ENCODE data around the gene NUDT7. TPM values are rescaled to one million over a fixed set of nuclear protein-coding genes. Genes with fewer than 3 reads are reported as not detected.

NUDT7 gene
- total RNA-seq, 4 donors from 2014 or later, result 6.8 to 16.2 (median 11.0) TPM

DNA sequence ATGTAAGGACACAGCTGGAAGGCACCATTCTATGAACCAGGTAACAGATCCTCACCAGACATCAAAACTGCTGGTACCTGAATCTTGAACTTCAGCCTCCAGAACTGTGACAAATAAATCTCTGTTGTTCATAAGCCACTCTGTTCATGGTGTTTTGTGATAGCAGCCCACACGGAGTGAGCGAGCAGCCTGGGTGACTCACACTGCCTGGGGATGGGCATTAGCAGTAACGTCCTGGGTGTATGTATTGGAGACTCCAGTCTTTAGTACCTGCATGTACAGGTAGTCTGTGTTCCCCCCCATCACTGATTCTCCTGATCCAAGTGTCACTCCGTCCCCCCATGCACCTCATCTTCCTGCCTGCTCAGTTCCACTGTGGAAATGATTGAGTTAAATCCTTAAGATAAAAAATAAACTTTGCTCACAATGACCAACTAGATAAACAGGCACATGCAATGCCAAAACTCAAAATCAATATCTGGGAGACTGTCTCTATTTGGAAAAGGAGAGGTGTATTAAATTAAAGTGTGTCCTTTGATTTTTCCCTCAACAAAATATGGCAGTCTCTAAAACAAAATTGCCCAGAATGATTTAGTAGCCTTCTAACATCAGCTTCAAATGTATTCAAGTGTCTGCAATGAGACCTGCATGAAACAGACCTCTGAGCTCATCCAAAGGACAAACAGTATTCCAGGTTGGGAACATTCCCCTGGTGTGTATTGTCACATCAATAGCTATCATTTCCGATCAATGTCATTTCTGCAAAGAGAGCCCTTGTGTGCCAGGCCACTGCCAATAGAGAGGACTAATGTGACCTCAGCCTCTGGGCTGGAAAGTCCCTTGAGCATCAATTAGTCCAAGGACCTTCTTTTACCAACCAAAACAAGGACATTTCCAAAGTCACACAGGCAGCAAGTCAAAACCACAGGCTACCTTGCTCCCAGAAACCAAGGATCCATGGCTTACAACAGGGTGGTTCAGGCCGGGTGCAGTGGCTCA, 53.9 kb downstream of the NUDT7 start:
- WGBS, result 81% methylated on average over 5 of the region's 6 CpGs
- H3K4me3 ChIP-seq, result no peak overlapping the region
- no peaks in the 10 kb centered on the region for H3K36me3 ChIP-seq
- no peaks in the 10 kb centered on the region for H3K4me1 ChIP-seq
- peaks cover 0 to 10% (median 0%) of the 10 kb centered on the region in 4 donors for H3K27me3 ChIP-seq
- H3K27ac ChIP-seq (replicated peaks in 1 of 4), result no peak overlapping the region
- no peaks in the 10 kb centered on the region for H3K9me3 ChIP-seq
- TF ChIP-seq POLR2AphosphoS5 (IDR thresholded peaks at IDR 0.05) (no peak), EP300 (IDR thresholded peaks at IDR 0.05) (no peak), CTCF (IDR thresholded peaks at IDR 0.05) (no peak), POLR2A (IDR thresholded peaks at IDR 0.05; ENCODE audit: low read depth) (no peak)
- intact Hi-C loops (cut with DNase I), result no loop called here
- DNase-seq (ENCODE audit: extremely low spot score), result no peak

- Histone ChIP-seq H3K9me3 (no peaks in the 10 kb centered on the region), H3K4me1 (no peaks in the 10 kb centered on the region), H3K4me3 (no peak overlapping the region), H3K27me3 (peaks cover 0 to 10% (median 0%) of the 10 kb centered on the region in 4 donors), H3K36me3 (no peaks in the 10 kb centered on the region), H3K27ac (replicated peaks in 1 of 4) (no peak overlapping the region)
- intact Hi-C loops (cut with DNase I), result no loop called here
- no peak for TF ChIP-seq POLR2A (IDR thresholded peaks at IDR 0.05; ENCODE audit: low read depth)
- TF ChIP-seq CTCF (IDR thresholded peaks at IDR 0.05), result no peak
- TF ChIP-seq POLR2AphosphoS5 (IDR thresholded peaks at IDR 0.05), result no peak
- no peak for TF ChIP-seq EP300 (IDR thresholded peaks at IDR 0.05)
- 81% methylated on average over 4 of the region's 4 CpGs for WGBS
- no peak for DNase-seq (ENCODE audit: extremely low spot score)
Measured at GRCh38 chr16:77777745-77778144, 55.4 kb downstream of the NUDT7 start.

- DNase-seq (ENCODE audit: extremely low spot score), result no peak
- intact Hi-C loops (cut with DNase I), result no loop called here
- Histone ChIP-seq H3K36me3 (no peaks in the 10 kb centered on the region), H3K4me3 (no peak overlapping the region), H3K4me1 (no peaks in the 10 kb centered on the region), H3K27ac (replicated peaks in 1 of 4) (no peak overlapping the region), H3K27me3 (peaks cover 0 to 22% (median 0%) of the 10 kb centered on the region in 4 donors), H3K9me3 (no peaks in the 10 kb centered on the region)
- TF ChIP-seq CTCF (IDR thresholded peaks at IDR 0.05) (no peak), POLR2A (IDR thresholded peaks at IDR 0.05; ENCODE audit: low read depth) (no peak), POLR2AphosphoS5 (IDR thresholded peaks at IDR 0.05) (no peak), EP300 (IDR thresholded peaks at IDR 0.05) (no peak)
- WGBS, result 50% methylated on average over 9 of the region's 9 CpGs
Measured at GRCh38 chr16:77780378-77780837, 58.1 kb downstream of the NUDT7 start.

DNA sequence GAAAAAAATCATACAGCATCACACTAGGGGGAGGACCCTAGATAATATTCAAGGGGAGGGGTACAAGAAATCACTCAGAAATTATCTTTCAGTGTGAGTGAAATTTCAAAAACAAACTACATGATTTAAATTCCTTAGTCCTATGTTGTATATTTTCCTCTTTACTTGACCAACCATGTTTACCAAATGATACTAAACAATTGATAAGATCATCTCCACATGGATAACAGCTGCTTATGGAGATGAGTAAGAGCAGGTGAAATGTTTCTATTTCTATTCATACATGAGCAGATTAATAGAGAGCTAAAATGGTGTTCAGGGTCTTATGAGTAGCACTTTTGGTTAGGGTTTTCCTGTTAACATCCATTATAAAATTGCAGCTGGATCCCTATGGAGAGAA, 58.8 kb downstream of the NUDT7 start:
- H3K27me3 ChIP-seq, result peaks cover 0 to 22% (median 1%) of the 10 kb centered on the region in 4 donors
- intact Hi-C loops (cut with DNase I), result no loop called here
- no peak for TF ChIP-seq POLR2AphosphoS5 (IDR thresholded peaks at IDR 0.05)
- TF ChIP-seq POLR2A (IDR thresholded peaks at IDR 0.05; ENCODE audit: low read depth), result no peak
- no peak for TF ChIP-seq CTCF (IDR thresholded peaks at IDR 0.05)
- TF ChIP-seq EP300 (IDR thresholded peaks at IDR 0.05), result no peak
- no peaks in the 10 kb centered on the region for H3K4me1 ChIP-seq
- no peaks in the 10 kb centered on the region for H3K9me3 ChIP-seq
- no peak for DNase-seq (ENCODE audit: extremely low spot score)
- no peak overlapping the region for H3K4me3 ChIP-seq
- H3K36me3 ChIP-seq, result no peaks in the 10 kb centered on the region
- H3K27ac ChIP-seq (replicated peaks in 1 of 4), result no peak overlapping the region

Measured in esophagus muscularis mucosa (tissue), 4 donors.